GM13976 (cell line): ENCODE results near the gene YDJC.
"Not testable (repeated sequence)": the region's sequence is repeated elsewhere in the genome, so short reads cannot be mapped to it uniquely, and the experiment has no call there.

Experiments used
- DNase-seq: peaks from one replicate; pipeline ENCODE4 v3.0.0; 2012; ENCODE audit warnings: low spot score
- CTCF ChIP-seq: IDR thresholded peaks from 2 replicates; pipeline ENCODE4 v1.5.1; 2012; ENCODE audit warnings: borderline replicate concordance, mild to moderate bottlenecking; ENCODE audit not compliant: insufficient read depth; ENCODE audit errors: extremely low read depth, missing control alignments, control extremely low read depth
- in situ Hi-C: fragments of 300-500 bp; cut with MboI; formaldehyde crosslinking; loops from one replicate; pipeline ENCODE4 v1.12.0; 2022; ENCODE audit warnings: low sequenced_read_pairs, mixed read lengths, inconsistent platforms; ENCODE audit not compliant: unreplicated experiment

YDJC gene

DNA sequence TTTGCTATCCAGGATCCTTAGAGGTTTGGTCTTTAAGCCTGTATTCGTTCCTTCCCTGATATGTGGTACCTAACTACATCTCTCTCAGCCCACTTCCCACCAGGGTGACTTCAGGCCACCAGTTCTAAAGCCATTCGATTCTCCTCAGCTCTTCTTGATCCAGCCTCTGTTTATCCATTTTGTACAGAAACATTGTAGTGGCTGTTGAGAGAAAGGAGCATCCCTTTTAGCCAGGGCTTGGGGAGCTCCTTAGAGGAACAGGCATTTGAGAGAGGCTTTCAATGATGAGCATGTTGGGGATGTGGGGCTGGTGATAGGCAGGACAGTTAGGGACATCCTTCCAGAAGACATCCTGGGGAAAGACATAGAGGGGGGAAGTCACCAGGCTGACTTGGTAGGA is 44.4 kb downstream of the YDJC start:
- no peak for TF ChIP-seq CTCF
- no peak for DNase-seq
- in situ Hi-C loops: no loop called here

- no peak for TF ChIP-seq CTCF
- in situ Hi-C loops: loop anchor here (5.0 kb wide), 1 partner anchor 44 kb away; no protein-coding TSS in a partner anchor
- DNase-seq: no peak
These were observed 46.8 kb downstream of the YDJC start for GRCh38 chr22:21582801-21583740.

DNA sequence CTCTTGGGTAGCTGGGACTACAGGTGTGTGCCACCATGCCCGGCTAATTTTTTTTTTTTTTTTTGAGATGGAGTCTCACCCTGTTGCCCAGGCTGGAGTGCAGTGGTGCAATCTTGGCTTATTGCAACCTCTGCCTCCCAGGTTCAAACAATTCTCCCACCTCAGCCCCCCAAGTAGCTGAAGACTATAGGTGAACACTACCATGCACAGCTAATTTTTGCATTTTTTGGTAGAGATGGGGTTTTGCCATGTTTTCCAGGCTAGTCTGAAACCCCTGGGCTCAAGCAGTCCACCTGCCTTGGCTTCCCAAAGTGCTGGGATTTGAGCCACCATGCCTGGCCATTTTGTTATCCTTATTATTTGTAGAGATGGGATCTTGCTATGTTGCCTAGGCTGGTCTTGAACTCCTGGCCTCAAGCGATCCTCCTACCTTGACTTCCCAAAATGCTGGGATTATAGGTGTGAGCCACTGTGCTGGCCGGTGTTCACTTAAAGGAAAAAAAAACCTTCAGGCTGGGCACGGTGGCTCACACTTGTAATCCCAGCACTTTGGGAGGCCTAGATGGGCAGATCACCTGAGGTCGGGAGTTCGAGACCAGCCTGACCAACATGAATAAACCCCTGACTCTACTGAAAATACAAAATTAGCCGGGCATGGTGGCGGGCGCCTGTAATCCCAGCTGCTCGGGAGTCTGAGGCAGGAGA is 48.7 kb downstream of the YDJC start:
- in situ Hi-C loops: loop anchor here (5.0 kb wide), 1 partner anchor 46 kb away; no protein-coding TSS in a partner anchor
- not testable (repeated sequence) for DNase-seq

DNA sequence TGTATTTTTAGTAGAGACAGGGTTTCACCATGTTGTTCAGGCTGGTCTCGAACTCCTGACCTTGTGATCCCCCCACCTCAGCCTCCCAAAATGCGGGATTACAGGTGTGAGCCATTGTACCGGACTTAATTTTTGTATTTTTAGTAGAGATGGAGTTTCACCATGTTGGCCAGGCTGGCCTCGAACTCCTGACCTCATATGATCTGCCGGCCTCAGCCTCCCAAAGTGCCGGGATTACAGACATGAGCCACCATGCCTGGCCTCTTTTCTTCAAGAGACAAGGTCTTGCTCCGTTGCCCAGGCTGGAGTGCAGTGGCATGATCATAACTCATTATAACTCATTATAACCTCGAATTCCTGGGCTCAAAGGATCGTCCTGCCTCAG is 49.2 kb downstream of the YDJC start:
- in situ Hi-C loops: loop anchor here (5.0 kb wide), 1 partner anchor 47 kb away; no protein-coding TSS in a partner anchor
- not testable (repeated sequence) for DNase-seq

GRCh38 chr22:21579474-21579851 is 50.4 kb downstream of the YDJC start:
- TF ChIP-seq CTCF: no peak
- DNase-seq: no peak
- in situ Hi-C loops: no loop called here
